ENCODE data around the gene LPP. TPM values are rescaled to one million over a fixed set of nuclear protein-coding genes. Genes with fewer than 3 reads are reported as not detected.

Gene LPP
- total and polyA plus RNA-seq, 10 of the 15 experiments (the other 5 are each of a cell fraction or from before 2014, with no cell fraction given): under 0.01 to 0.62 (median 0.03) TPM

DNA sequence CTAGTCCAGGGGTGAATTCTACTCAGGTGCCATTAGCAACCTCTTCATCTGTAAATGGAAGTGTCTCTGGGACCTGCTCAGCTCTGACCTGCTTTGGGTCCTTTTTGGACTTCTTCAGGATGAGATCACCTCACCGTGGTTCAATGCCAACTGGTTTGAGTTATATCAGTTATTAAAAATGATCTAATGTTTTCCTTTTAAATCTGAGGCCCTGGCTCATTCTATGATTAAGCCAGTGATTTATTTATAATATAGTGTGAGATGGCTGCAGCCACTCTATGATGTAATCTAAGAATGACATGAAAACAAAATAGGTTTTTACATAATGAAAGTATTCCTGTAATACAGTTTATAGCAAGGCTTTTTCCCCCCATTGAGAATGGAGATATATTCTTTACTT is 79.4 kb downstream of the LPP start:
- no peaks in the 10 kb centered on the region for H3K79me2 ChIP-seq (ENCODE audit: control insufficient read depth, insufficient read depth, low read length)
- H3K36me3 ChIP-seq (ENCODE audit: control insufficient read depth in 2 of 2, insufficient read depth in 2 of 2, low read length in 1 of 2): no peaks in the 10 kb centered on the region
- peaks cover 0 to 1% of the 10 kb centered on the region in 2 experiments; a peak in 1 of 4 replicates for H3K27me3 ChIP-seq (replicated peaks in 1 of 2; ENCODE audit: control insufficient read depth in 2 of 2, insufficient read depth in 2 of 2, low read length in 1 of 2)
- no peaks in the 10 kb centered on the region for H4K20me1 ChIP-seq (ENCODE audit: control insufficient read depth, insufficient read depth)
- H3K4me3 ChIP-seq: no peak overlapping the region
- DNase-seq (ENCODE audit: low read depth, low spot score) (no peak), FAIRE-seq (no peak), ATAC-seq (no peak)
- in situ Hi-C loops (cut with MboI): no loop called here
- H3K27ac ChIP-seq (ENCODE audit: control insufficient read depth, insufficient read depth): no peak overlapping the region
- no peak overlapping the region for H3K9ac ChIP-seq (ENCODE audit: control insufficient read depth, insufficient read depth, low read length)
- H3K4me1 ChIP-seq (ENCODE audit: control insufficient read depth, insufficient read depth, low read length): no peaks in the 10 kb centered on the region
- H3K4me2 ChIP-seq (ENCODE audit: control insufficient read depth, insufficient read depth): no peak overlapping the region
- WGBS (ENCODE audit: insufficient coverage, insufficient replicate concordance, low lambda C conversion rate, missing lambda C conversion rate): 38% methylated on average over 1 of the region's 1 CpG
- ChIA-PET POLR2A (no interaction called here), SMC1A (ENCODE audit: uncharacterized antibody, unreplicated experiment) (no interaction called here), RAD21 (ENCODE audit: unreplicated experiment) (no interaction called here), CTCF (no interaction called here)
- intact Hi-C loops (cut with micrococcal nuclease; ENCODE audit: unreplicated experiment): no loop called here
- H2AFZ ChIP-seq (ENCODE audit: control insufficient read depth, low read depth, low read length): no peak overlapping the region
- H3K9me3 ChIP-seq (replicated peaks; ENCODE audit: control insufficient read depth, insufficient read depth, low read length): no peaks in the 10 kb centered on the region
- BruUV-seq (replicated peaks): no TSS peak
- TF ChIP-seq, protein P1, sequence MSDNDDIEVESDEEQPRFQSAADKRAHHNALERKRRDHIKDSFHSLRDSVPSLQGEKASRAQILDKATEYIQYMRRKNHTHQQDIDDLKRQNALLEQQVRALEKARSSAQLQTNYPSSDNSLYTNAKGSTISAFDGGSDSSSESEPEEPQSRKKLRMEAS (IDR thresholded peaks at IDR 0.05; ENCODE audit: low read depth, low read length): no peak
- no peak for TF ChIP-seq HCFC1 (IDR thresholded peaks at IDR 0.05; ENCODE audit: low read length)
- no peak for TF ChIP-seq ZNF207 (IDR thresholded peaks at IDR 0.05; ENCODE audit: borderline replicate concordance)
- TF ChIP-seq BCL11A (IDR thresholded peaks at IDR 0.05; ENCODE audit: low read depth, low read length): no peak
- TF ChIP-seq PAX8 (IDR thresholded peaks at IDR 0.05): no peak
- no peak for TF ChIP-seq NR2C1 (IDR thresholded peaks at IDR 0.05)
- no peak for TF ChIP-seq CBFB (IDR thresholded peaks at IDR 0.05; ENCODE audit: low read depth)
- TF ChIP-seq NFXL1 (IDR thresholded peaks at IDR 0.05; ENCODE audit: borderline replicate concordance): no peak
- TF ChIP-seq, protein P2, sequence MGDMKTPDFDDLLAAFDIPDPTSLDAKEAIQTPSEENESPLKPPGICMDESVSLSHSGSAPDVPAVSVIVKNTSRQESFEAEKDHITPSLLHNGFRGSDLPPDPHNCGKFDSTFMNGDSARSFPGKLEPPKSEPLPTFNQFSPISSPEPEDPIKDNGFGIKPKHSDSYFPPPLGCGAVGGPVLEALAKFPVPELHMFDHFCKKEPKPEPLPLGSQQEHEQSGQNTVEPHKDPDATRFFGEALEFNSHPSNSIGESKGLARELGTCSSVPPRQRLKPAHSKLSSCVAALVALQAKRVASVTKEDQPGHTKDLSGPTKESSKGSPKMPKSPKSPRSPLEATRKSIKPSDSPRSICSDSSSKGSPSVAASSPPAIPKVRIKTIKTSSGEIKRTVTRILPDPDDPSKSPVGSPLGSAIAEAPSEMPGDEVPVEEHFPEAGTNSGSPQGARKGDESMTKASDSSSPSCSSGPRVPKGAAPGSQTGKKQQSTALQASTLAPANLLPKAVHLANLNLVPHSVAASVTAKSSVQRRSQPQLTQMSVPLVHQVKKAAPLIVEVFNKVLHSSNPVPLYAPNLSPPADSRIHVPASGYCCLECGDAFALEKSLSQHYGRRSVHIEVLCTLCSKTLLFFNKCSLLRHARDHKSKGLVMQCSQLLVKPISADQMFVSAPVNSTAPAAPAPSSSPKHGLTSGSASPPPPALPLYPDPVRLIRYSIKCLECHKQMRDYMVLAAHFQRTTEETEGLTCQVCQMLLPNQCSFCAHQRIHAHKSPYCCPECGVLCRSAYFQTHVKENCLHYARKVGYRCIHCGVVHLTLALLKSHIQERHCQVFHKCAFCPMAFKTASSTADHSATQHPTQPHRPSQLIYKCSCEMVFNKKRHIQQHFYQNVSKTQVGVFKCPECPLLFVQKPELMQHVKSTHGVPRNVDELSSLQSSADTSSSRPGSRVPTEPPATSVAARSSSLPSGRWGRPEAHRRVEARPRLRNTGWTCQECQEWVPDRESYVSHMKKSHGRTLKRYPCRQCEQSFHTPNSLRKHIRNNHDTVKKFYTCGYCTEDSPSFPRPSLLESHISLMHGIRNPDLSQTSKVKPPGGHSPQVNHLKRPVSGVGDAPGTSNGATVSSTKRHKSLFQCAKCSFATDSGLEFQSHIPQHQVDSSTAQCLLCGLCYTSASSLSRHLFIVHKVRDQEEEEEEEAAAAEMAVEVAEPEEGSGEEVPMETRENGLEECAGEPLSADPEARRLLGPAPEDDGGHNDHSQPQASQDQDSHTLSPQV (IDR thresholded peaks at IDR 0.05): no peak
- TF ChIP-seq, protein P3, sequence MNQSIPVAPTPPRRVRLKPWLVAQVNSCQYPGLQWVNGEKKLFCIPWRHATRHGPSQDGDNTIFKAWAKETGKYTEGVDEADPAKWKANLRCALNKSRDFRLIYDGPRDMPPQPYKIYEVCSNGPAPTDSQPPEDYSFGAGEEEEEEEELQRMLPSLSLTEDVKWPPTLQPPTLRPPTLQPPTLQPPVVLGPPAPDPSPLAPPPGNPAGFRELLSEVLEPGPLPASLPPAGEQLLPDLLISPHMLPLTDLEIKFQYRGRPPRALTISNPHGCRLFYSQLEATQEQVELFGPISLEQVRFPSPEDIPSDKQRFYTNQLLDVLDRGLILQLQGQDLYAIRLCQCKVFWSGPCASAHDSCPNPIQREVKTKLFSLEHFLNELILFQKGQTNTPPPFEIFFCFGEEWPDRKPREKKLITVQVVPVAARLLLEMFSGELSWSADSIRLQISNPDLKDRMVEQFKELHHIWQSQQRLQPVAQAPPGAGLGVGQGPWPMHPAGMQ (IDR thresholded peaks at IDR 0.05; ENCODE audit: borderline replicate concordance): no peak
- TF ChIP-seq, protein P4, sequence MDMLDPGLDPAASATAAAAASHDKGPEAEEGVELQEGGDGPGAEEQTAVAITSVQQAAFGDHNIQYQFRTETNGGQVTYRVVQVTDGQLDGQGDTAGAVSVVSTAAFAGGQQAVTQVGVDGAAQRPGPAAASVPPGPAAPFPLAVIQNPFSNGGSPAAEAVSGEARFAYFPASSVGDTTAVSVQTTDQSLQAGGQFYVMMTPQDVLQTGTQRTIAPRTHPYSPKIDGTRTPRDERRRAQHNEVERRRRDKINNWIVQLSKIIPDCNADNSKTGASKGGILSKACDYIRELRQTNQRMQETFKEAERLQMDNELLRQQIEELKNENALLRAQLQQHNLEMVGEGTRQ (IDR thresholded peaks at IDR 0.05; ENCODE audit: borderline replicate concordance, low read depth, low read length): no peak
- TF ChIP-seq POU2F2 (IDR thresholded peaks at IDR 0.05; ENCODE audit: borderline replicate concordance, low read depth, low read length): no peak
- no peak for TF ChIP-seq SUPT20H (IDR thresholded peaks at IDR 0.05; ENCODE audit: borderline replicate concordance, control insufficient read depth, low read depth, low read length)
- TF ChIP-seq, protein P5, sequence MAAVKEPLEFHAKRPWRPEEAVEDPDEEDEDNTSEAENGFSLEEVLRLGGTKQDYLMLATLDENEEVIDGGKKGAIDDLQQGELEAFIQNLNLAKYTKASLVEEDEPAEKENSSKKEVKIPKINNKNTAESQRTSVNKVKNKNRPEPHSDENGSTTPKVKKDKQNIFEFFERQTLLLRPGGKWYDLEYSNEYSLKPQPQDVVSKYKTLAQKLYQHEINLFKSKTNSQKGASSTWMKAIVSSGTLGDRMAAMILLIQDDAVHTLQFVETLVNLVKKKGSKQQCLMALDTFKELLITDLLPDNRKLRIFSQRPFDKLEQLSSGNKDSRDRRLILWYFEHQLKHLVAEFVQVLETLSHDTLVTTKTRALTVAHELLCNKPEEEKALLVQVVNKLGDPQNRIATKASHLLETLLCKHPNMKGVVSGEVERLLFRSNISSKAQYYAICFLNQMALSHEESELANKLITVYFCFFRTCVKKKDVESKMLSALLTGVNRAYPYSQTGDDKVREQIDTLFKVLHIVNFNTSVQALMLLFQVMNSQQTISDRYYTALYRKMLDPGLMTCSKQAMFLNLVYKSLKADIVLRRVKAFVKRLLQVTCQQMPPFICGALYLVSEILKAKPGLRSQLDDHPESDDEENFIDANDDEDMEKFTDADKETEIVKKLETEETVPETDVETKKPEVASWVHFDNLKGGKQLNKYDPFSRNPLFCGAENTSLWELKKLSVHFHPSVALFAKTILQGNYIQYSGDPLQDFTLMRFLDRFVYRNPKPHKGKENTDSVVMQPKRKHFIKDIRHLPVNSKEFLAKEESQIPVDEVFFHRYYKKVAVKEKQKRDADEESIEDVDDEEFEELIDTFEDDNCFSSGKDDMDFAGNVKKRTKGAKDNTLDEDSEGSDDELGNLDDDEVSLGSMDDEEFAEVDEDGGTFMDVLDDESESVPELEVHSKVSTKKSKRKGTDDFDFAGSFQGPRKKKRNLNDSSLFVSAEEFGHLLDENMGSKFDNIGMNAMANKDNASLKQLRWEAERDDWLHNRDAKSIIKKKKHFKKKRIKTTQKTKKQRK (IDR thresholded peaks at IDR 0.05; ENCODE audit: low read depth, low read length): no peak
- no peak for TF ChIP-seq SPI1 (IDR thresholded peaks at IDR 0.05; ENCODE audit: borderline replicate concordance, insufficient read depth, low read depth, low read length)
- no peak for TF ChIP-seq ZNF384 (IDR thresholded peaks at IDR 0.05; ENCODE audit: borderline replicate concordance, low read depth, low read length)

Measured in GM12878 (cell line).